Mesenchymal stem cell (in vitro differentiated cells and primary cell): Measurements from ENCODE around the gene PPP1R14B.
A peak's percentile ranks its signal among the peaks of the same experiment; 100 is the strongest.

Experiments used
- DNase-seq: peaks from one replicate; pipeline ENCODE4 v3.0.0-alpha.2; 2013
- H2AFZ ChIP-seq: one replicate; pipeline ENCODE4 v1.6.1; 2013; ENCODE audit warnings: low read depth, mild to moderate bottlenecking, control low read depth, inconsistent platforms, low read length, moderate library complexity
- H2AK5ac ChIP-seq: 2 replicates; pipeline ENCODE4 v1.6.1; 2013; ENCODE audit warnings: low read length, moderate library complexity, mild to moderate bottlenecking, inconsistent platforms; ENCODE audit not compliant: severe bottlenecking
- H2BK120ac ChIP-seq: one replicate; pipeline ENCODE4 v1.6.1; 2013; ENCODE audit warnings: low read depth, mild to moderate bottlenecking, inconsistent platforms, low read length, moderate library complexity
- H2BK12ac ChIP-seq, 2 experiments: one replicate each; pipeline ENCODE4 v1.6.1; 2013; ENCODE audit warnings: inconsistent platforms in 2 of 2, low read length in 2 of 2, mild to moderate bottlenecking in 2 of 2, moderate library complexity in 2 of 2, control low read depth in 1 of 2
- H2BK15ac ChIP-seq: one replicate; pipeline ENCODE4 v1.6.1; 2013; ENCODE audit warnings: mild to moderate bottlenecking, low read depth, inconsistent platforms; ENCODE audit not compliant: poor library complexity, severe bottlenecking
- H2BK5ac ChIP-seq: 2 replicates; pipeline ENCODE4 v1.6.1; 2013; ENCODE audit warnings: low read depth, mild to moderate bottlenecking, low read length, control low read depth, inconsistent platforms; ENCODE audit not compliant: poor library complexity, severe bottlenecking
- H3K14ac ChIP-seq, 2 experiments: one replicate each; pipeline ENCODE4 v1.6.1; 2013; ENCODE audit warnings: inconsistent platforms in 2 of 2, low read length in 2 of 2, control low read depth in 1 of 2, mild to moderate bottlenecking in 1 of 2, moderate library complexity in 1 of 2
- H3K18ac ChIP-seq, 2 experiments: one replicate each; pipeline ENCODE4 v1.6.1; 2013; ENCODE audit warnings: inconsistent platforms in 2 of 2, low read length in 2 of 2, control low read depth in 1 of 2, low read depth in 1 of 2, mild to moderate bottlenecking in 1 of 2
- H3K23ac ChIP-seq, 2 experiments: one replicate each; pipeline ENCODE4 v1.6.1; 2013; ENCODE audit warnings: inconsistent platforms in 2 of 2, low read length in 2 of 2, mild to moderate bottlenecking in 2 of 2, moderate library complexity in 2 of 2, control low read depth in 1 of 2
- H3K27ac ChIP-seq: 2 replicates; pipeline ENCODE4 v1.5.1; 2013; ENCODE audit warnings: mild to moderate bottlenecking, moderate library complexity, low read length, control low read depth, inconsistent platforms; ENCODE audit not compliant: poor library complexity, severe bottlenecking
- H3K27me3 ChIP-seq, 2 experiments: 2 replicates each; pipeline versions ENCODE4 v1.6.1 to v1.7.0; 2013; ENCODE audit warnings: low read length in 2 of 2, mild to moderate bottlenecking in 2 of 2, moderate library complexity in 2 of 2, control low read depth in 1 of 2, inconsistent platforms in 1 of 2; ENCODE audit not compliant: control insufficient read depth in 1 of 2, insufficient read depth in 1 of 2
- H3K36me3 ChIP-seq, 2 experiments: 2 replicates each; pipeline versions ENCODE4 v1.6.1 to v1.7.0; 2013; ENCODE audit warnings: low read length in 2 of 2, control low read depth in 1 of 2, inconsistent platforms in 1 of 2, low read depth in 1 of 2, mild to moderate bottlenecking in 1 of 2; ENCODE audit not compliant: insufficient read depth in 2 of 2, control insufficient read depth in 1 of 2
- H3K4ac ChIP-seq, 2 experiments: one replicate each; pipeline ENCODE4 v1.6.1; 2013; ENCODE audit warnings: inconsistent platforms in 2 of 2, low read length in 2 of 2, mild to moderate bottlenecking in 2 of 2, moderate library complexity in 2 of 2, control low read depth in 1 of 2, low read depth in 1 of 2
- H3K4me1 ChIP-seq: 2 replicates; pipeline ENCODE4 v1.6.1; 2013; ENCODE audit warnings: low read depth, low read length, control low read depth; ENCODE audit not compliant: control insufficient read depth, insufficient read depth
- H3K4me2 ChIP-seq: 2 replicates; pipeline ENCODE4 v1.6.1; 2013; ENCODE audit warnings: low read length, mild to moderate bottlenecking, inconsistent platforms; ENCODE audit not compliant: poor library complexity, severe bottlenecking
- H3K4me3 ChIP-seq, 2 experiments: 2 replicates each; pipeline versions ENCODE4 v1.5.1 to v1.7.0; 2013; ENCODE audit warnings: low read length in 2 of 2, mild to moderate bottlenecking in 2 of 2, control low read depth in 1 of 2, low read depth in 1 of 2; ENCODE audit not compliant: insufficient read depth in 1 of 2
- H3K79me1 ChIP-seq: replicated peaks from 2 replicates; pipeline ENCODE4 v1.6.1; 2013; ENCODE audit warnings: mild to moderate bottlenecking, control low read depth, low read length, inconsistent platforms; ENCODE audit not compliant: poor library complexity, severe bottlenecking
- H3K9ac ChIP-seq: 2 replicates; pipeline ENCODE4 v1.7.0; 2013; ENCODE audit warnings: mild to moderate bottlenecking, low read length, moderate library complexity
- H3K9me3 ChIP-seq: 2 replicates; pipeline ENCODE4 v1.7.0; 2013; ENCODE audit warnings: mild to moderate bottlenecking, low read length; ENCODE audit not compliant: control insufficient read depth
- H4K8ac ChIP-seq: one replicate; pipeline ENCODE4 v1.6.1; 2013; ENCODE audit warnings: inconsistent platforms, mild to moderate bottlenecking, low read length, moderate library complexity
- H4K91ac ChIP-seq: one replicate; pipeline ENCODE4 v1.6.1; 2013; ENCODE audit warnings: mild to moderate bottlenecking, low read length, inconsistent platforms
- WGBS: methylation state at CpG from one replicate; pipeline ENCODE4 v1.1.7; 2013; ENCODE audit warnings: mixed read lengths; 5-methylcytosine and 5-hydroxymethylcytosine counted together

The PPP1R14B gene

DNA sequence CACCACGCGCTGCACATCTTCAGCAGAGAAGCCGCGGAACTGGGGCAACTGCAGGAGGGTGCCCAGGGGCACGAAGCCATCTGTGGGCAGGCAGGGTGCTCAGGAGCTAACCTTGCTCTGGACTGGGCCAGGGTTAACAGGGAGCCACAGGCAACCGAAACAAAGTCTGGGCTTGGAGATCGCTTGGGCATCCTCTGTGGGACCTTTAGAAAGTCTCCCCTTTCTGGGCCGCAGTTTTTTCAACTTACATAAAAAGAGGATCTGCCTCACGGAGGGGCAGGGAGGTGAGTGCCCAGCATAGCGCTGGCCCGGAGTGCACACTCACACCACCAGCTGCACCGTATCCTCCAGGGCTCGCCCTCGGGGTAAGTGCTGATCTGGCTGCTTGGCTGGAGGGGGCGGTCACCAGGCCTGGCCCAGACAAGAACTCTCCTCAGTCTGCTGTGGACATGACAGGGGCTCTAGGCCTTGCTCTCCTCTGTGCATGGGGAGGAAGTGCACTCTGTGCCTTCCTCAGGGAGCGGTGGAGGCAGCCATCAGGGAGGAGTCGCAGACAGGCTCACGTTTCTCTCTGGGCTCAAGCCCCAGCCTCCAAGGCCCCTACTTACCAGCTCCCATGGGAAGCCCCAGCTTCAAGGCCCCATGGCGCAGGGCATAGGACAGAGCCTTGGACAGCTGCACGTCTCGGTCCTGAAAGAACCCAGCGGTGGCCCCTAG, 21.7 kb downstream of the PPP1R14B start:
- Histone ChIP-seq H3K9me3 (no peaks in the 10 kb centered on the region), H3K14ac (no peak overlapping the region), H2AK5ac (no peak overlapping the region), H3K4ac (peak overlapping the region in 1 of 2 experiments; percentile 68), H3K4me3 (peak overlapping the region; percentile 92 to 95), H2BK12ac (no peak overlapping the region), H3K9ac (peak overlapping the region; percentile 95), H3K27ac (peak overlapping the region; percentile 2), H3K18ac (no peak overlapping the region), H2AFZ (no peak overlapping the region), H4K91ac (peak overlapping the region; percentile 49), H3K36me3 (peaks cover 23 to 36% of the 10 kb centered on the region in 2 experiments), H3K79me1 (peaks cover 23% of the 10 kb centered on the region), H2BK5ac (no peak overlapping the region), H3K4me1 (peaks cover 51% of the 10 kb centered on the region), H3K4me2 (peak overlapping the region; percentile 89), H4K8ac (peak overlapping the region; percentile 22), H2BK15ac (peak overlapping the region; percentile 44), H3K27me3 (no peaks in the 10 kb centered on the region), H3K23ac (no peak overlapping the region), H2BK120ac (no peak overlapping the region)
- WGBS: 82% methylated on average over 21 of the region's 22 CpGs
- DNase-seq: no peak

DNA sequence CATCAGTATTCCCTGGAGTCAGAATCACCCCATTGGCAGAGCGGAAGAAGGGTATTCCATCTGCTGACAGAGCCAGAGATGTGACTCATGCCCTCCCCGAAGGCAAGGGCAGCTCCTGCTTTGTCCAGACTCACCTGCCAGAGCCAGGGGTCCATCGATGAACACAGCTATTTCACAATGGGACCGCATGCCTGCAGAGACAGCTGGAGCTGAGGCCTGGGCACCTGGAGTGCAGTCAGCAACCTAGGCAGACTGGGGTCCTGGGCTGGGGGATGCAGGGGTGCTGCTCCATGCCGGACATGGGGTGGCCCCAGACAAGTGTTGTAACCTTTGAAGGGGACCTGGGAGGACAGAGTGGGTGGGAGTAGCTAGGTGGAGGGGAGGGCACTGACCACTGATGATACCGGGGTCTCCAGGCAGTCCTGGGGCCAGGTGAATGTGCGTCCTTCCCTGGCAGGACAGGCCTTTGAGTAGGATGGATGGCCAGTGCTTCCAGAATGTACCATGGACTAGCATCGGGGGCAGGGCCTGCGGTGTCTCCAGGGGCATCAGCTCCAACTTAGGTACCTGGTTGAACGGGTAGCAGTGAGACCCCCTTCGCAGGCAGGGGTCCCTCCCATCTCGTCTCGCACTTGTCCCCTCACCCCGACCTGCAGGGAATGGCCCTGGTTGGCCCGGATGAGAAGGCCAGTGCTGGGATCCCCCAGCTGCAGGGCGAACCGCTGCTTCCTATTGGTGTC, 22.4 kb downstream of the PPP1R14B start:
- Histone ChIP-seq H3K14ac (no peak overlapping the region), H2BK12ac (no peak overlapping the region), H3K4ac (no peak overlapping the region), H2BK15ac (no peak overlapping the region), H3K79me1 (peaks cover 23% of the 10 kb centered on the region), H2BK5ac (no peak overlapping the region), H3K9ac (no peak overlapping the region), H3K18ac (no peak overlapping the region), H3K23ac (no peak overlapping the region), H3K4me2 (no peak overlapping the region), H4K8ac (no peak overlapping the region), H3K27ac (peak overlapping the region; percentile 6), H3K36me3 (peaks cover 23 to 40% of the 10 kb centered on the region in 2 experiments), H3K9me3 (no peaks in the 10 kb centered on the region), H2AK5ac (peak overlapping the region; percentile 24), H4K91ac (peak overlapping the region; percentile 49), H2BK120ac (no peak overlapping the region), H3K27me3 (no peaks in the 10 kb centered on the region), H3K4me3 (peak overlapping the region in 1 of 2 experiments; percentile 14), H2AFZ (no peak overlapping the region), H3K4me1 (peaks cover 47% of the 10 kb centered on the region)
- no peak for DNase-seq
- WGBS: 95% methylated on average over 17 of the region's 17 CpGs

DNA sequence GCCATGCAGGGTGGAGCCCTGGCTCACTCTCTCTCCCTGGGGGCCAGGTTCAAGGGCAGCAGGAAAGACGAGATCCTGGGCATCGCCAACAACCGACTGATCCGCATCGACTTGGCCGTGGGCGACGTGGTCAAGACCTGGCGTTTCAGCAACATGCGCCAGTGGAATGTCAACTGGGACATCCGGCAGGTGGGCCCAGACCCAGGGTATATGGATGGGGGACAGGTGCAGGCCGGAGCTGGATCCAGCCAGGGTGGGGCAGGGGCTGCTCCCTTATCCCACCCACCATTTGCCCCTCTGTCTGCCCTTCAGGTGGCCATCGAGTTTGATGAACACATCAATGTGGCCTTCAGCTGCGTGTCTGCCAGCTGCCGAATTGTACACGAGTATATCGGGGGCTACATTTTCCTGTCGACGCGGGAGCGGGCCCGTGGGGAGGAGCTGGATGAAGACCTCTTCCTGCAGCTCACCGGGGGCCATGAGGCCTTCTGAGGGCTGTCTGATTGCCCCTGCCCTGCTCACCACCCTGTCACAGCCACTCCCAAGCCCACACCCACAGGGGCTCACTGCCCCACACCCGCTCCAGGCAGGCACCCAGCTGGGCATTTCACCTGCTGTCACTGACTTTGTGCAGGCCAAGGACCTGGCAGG, 23.6 kb downstream of the PPP1R14B start:
- no peak for DNase-seq
- WGBS: 97% methylated on average over 24 of the region's 24 CpGs
- H4K8ac ChIP-seq: no peak overlapping the region
- no peak overlapping the region for H2AFZ ChIP-seq
- H4K91ac ChIP-seq: peak overlapping the region; percentile 22
- peaks cover 43% of the 10 kb centered on the region for H3K4me1 ChIP-seq
- H3K18ac ChIP-seq: no peak overlapping the region
- H2AK5ac ChIP-seq: peak overlapping the region; percentile 38
- H3K4me3 ChIP-seq: peak overlapping the region in 1 of 2 experiments; percentile 5
- no peaks in the 10 kb centered on the region for H3K27me3 ChIP-seq
- no peak overlapping the region for H2BK15ac ChIP-seq
- H2BK5ac ChIP-seq: no peak overlapping the region
- H3K27ac ChIP-seq: no peak overlapping the region
- peaks cover 23 to 41% of the 10 kb centered on the region in 2 experiments for H3K36me3 ChIP-seq
- no peaks in the 10 kb centered on the region for H3K9me3 ChIP-seq
- H3K9ac ChIP-seq: no peak overlapping the region
- peaks cover 20% of the 10 kb centered on the region for H3K79me1 ChIP-seq
- no peak overlapping the region for H2BK120ac ChIP-seq
- H3K23ac ChIP-seq: no peak overlapping the region
- no peak overlapping the region for H3K4me2 ChIP-seq
- no peak overlapping the region for H2BK12ac ChIP-seq
- H3K4ac ChIP-seq: no peak overlapping the region
- no peak overlapping the region for H3K14ac ChIP-seq

DNA sequence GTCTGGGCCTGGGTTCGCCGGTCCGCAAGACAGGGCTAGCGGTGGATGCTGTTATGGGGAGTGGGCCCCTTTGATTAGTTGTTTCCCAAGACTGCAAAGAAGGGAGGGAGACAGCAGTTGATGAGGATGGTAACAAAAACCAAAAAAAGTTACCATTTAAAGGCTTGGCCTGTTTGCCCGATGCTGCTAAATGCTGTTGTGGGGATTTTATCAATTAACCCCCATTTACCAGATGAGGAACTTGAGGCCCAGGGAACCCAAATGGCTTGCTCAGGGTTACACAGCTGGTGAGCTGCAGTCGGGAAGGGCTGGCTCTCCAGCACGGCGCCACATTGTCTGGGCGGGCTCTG, 24.1 kb downstream of the PPP1R14B start:
- Histone ChIP-seq H2AFZ (no peak overlapping the region), H3K79me1 (peaks cover 20% of the 10 kb centered on the region), H3K9me3 (no peaks in the 10 kb centered on the region), H3K4me3 (no peak overlapping the region), H3K9ac (no peak overlapping the region), H3K14ac (no peak overlapping the region), H3K4me1 (peaks cover 43% of the 10 kb centered on the region), H2AK5ac (no peak overlapping the region), H3K23ac (no peak overlapping the region), H4K91ac (no peak overlapping the region), H2BK12ac (no peak overlapping the region), H3K4ac (no peak overlapping the region), H3K36me3 (peaks cover 23 to 41% of the 10 kb centered on the region in 2 experiments), H2BK5ac (no peak overlapping the region), H2BK15ac (no peak overlapping the region), H3K4me2 (no peak overlapping the region), H3K18ac (no peak overlapping the region), H4K8ac (no peak overlapping the region), H3K27me3 (no peaks in the 10 kb centered on the region), H3K27ac (no peak overlapping the region), H2BK120ac (no peak overlapping the region)
- WGBS: 96% methylated on average over 9 of the region's 9 CpGs
- no peak for DNase-seq
